Measurements from ENCODE around the gene NAGLU.
A peak's percentile ranks its signal among the peaks of the same experiment; 100 is the strongest.

NAGLU gene

DNA sequence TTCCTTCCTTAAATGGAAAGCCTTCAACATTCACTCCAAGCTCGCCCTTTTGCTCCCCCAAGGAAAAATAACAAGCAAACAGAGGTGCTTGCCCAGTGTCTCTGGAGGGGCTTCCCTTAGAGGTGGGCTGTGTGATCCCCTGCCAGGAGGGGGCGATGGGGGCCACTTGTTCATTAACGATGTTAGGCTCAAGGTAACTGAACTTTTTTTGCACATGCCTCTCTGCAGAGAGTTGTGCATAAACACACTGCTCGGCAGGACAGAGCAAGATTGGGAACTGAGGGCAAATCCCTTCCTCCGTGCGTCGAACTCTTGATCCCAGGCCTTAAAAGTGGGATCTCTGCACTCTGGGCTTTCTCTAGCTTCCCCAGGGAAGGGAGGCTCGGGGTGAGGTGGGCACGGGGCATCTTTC is 15.5 kb upstream of the NAGLU start:
- DNase-seq (ENCODE audit: low spot score), result no peak
- TF ChIP-seq, protein P1, sequence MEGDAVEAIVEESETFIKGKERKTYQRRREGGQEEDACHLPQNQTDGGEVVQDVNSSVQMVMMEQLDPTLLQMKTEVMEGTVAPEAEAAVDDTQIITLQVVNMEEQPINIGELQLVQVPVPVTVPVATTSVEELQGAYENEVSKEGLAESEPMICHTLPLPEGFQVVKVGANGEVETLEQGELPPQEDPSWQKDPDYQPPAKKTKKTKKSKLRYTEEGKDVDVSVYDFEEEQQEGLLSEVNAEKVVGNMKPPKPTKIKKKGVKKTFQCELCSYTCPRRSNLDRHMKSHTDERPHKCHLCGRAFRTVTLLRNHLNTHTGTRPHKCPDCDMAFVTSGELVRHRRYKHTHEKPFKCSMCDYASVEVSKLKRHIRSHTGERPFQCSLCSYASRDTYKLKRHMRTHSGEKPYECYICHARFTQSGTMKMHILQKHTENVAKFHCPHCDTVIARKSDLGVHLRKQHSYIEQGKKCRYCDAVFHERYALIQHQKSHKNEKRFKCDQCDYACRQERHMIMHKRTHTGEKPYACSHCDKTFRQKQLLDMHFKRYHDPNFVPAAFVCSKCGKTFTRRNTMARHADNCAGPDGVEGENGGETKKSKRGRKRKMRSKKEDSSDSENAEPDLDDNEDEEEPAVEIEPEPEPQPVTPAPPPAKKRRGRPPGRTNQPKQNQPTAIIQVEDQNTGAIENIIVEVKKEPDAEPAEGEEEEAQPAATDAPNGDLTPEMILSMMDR (IDR thresholded peaks at IDR 0.05; ENCODE audit: extremely low read depth, missing control alignments), result peak; percentile 11

- DNase-seq (ENCODE audit: low spot score), result no peak
- TF ChIP-seq, protein P1 (IDR thresholded peaks at IDR 0.05; ENCODE audit: extremely low read depth, missing control alignments), result no peak
These were observed 15.0 kb upstream of the NAGLU start for GRCh38 chr17:42521036-42521435.

DNA sequence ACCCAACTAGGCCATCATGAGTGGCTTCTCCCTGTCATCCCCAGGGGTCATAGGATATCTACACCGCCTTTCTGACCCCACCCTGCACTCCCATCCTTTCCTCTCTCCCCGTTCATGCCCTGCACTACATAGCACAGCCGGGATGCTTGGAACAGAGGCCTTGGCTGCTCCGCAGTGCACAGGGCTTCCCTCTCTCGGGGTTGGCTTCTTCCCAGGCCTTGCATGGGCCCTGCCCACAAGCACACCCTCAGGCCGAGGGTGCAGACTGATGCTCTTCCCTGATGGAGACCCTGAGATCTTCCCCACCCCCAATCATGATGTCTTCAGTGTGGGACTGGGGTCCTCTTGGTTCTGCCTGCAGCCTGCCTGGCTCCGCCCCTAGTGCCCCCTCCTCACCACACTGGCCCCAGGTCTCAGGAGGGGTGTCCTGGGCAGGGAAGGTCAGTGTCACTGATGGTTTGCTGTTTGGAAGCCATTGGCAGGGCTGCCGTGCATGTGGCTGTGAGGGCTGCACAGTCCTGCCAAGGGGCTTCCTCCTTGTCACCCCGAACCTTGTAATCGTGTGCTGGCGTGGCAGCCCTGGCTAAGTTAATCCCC is 14.3 kb upstream of the NAGLU start:
- TF ChIP-seq, protein P1 (IDR thresholded peaks at IDR 0.05; ENCODE audit: extremely low read depth, missing control alignments), result no peak
- DNase-seq (ENCODE audit: low spot score), result no peak

DNA sequence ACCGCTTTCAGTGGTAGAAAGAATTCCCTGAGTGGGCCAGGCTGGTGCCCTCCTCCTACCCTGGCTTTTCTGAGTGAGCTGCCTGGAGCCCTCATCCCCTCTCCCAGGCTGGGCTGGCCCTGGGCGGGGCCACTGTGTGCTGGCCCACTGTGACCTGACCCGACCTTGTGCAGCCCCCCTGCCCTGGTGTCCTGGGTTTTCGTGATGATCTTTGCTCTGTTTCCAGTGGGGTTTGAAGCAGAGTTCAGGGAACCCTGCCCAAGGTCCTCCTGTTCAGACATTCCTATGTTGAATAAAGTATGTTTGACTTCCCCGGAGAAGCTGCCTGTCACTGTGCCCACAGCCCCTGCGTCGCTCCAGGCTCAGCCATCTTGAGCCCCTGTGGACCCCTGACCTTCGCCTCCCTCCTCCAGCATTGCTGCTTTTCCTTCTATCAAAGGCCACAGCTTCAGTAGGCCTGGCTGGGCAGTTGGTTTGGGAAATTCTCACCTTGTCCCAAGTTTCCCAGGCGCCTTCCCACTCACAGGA is 13.7 kb upstream of the NAGLU start:
- TF ChIP-seq, protein P1 (IDR thresholded peaks at IDR 0.05; ENCODE audit: extremely low read depth, missing control alignments), result no peak
- no peak for DNase-seq (ENCODE audit: low spot score)

DNA sequence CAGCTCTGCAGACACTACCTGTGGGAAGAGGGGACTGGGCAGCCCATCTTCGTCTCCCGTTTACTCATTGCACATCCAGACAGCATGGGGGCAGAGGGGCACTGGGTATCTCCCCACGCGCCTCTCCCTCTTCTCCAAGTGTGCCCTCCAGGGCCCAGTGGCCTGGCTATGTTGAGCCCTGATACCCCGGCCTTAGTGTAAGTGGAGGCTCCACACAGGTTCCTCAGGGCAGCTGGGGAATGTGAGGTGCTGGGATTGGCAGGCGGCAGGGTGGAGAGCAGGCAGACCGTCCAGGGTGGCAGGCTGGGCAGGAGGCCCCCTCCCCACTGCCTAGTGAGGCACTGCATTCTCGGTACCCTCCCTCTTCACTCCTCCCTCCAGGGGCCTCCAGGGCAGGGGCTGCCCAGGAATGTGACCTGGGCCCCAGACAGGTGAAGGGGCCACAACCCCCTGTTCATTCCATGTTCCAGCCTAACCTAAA is 13.2 kb upstream of the NAGLU start:
- no peak for DNase-seq (ENCODE audit: low spot score)

GRCh38 chr17:42525221-42525620 is 10.8 kb upstream of the NAGLU start:
- no peak for DNase-seq (ENCODE audit: low spot score)
- TF ChIP-seq, protein P1 (IDR thresholded peaks at IDR 0.05; ENCODE audit: extremely low read depth, missing control alignments), result no peak

More for the DNA sequence above, 13.2 kb upstream of the NAGLU start:
- TF ChIP-seq, protein P1 (IDR thresholded peaks at IDR 0.05; ENCODE audit: extremely low read depth, missing control alignments), result no peak

GRCh38 chr17:42526031-42526444 is 10.0 kb upstream of the NAGLU start:
- TF ChIP-seq, protein P1 (IDR thresholded peaks at IDR 0.05; ENCODE audit: extremely low read depth, missing control alignments), result no peak
- DNase-seq (ENCODE audit: low spot score), result no peak
